WTC11 (cell line): ENCODE measurements around the gene SRP9. TPM values are rescaled to one million over a fixed set of nuclear protein-coding genes. Genes with fewer than 3 reads are reported as not detected.

Experiments used
- EMX1 ChIP-seq: fragments of 250-450 bp; sonication (Bioruptor Pico); IDR thresholded peaks from 2 replicates; pipeline ENCODE4 v1.8.0; 2021; ENCODE audit warnings: mild to moderate bottlenecking
- ETV6 ChIP-seq: sonication (generic); formaldehyde crosslinking; IDR thresholded peaks from 2 replicates; pipeline ENCODE4 v1.8.1; 2022; ENCODE audit warnings: mild to moderate bottlenecking, missing genetic modification reagents
- FOXP1 ChIP-seq: sonication (generic); formaldehyde crosslinking; IDR thresholded peaks from 2 replicates; pipeline ENCODE4 v1.8.0; 2022; ENCODE audit warnings: missing genetic modification reagents, mild to moderate bottlenecking, moderate library complexity, borderline replicate concordance
- MXD4 ChIP-seq: fragments of 250-450 bp; sonication (Bioruptor Pico); IDR thresholded peaks from 2 replicates; pipeline ENCODE4 v1.8.0; 2021; ENCODE audit warnings: mild to moderate bottlenecking, moderate library complexity, borderline replicate concordance
- MYBL2 ChIP-seq: sonication (generic); formaldehyde crosslinking; IDR thresholded peaks from 2 replicates; pipeline ENCODE4 v1.8.1; 2023; ENCODE audit warnings: mild to moderate bottlenecking, moderate library complexity, missing genetic modification reagents
- NFE2L1 ChIP-seq: sonication (generic); formaldehyde crosslinking; IDR thresholded peaks from 2 replicates; pipeline ENCODE4 v1.8.1; 2023; ENCODE audit warnings: missing genetic modification reagents
- NFYB ChIP-seq: sonication (generic); formaldehyde crosslinking; conservative IDR thresholded peaks from 2 replicates; pipeline ENCODE4 v1.8.0; 2022; ENCODE audit warnings: low read depth, missing genetic modification reagents
- SMAD3 ChIP-seq: sonication (generic); formaldehyde crosslinking; IDR thresholded peaks from 2 replicates; pipeline ENCODE4 v1.8.0; 2022; ENCODE audit warnings: missing genetic modification reagents, mild to moderate bottlenecking, borderline replicate concordance
- TEAD1 ChIP-seq: sonication (generic); formaldehyde crosslinking; IDR thresholded peaks from 2 replicates; pipeline ENCODE4 v1.8.0; 2022; ENCODE audit warnings: mild to moderate bottlenecking, missing genetic modification reagents
- TP53 ChIP-seq: sonication (generic); formaldehyde crosslinking; IDR thresholded peaks from 2 replicates; pipeline ENCODE4 v1.8.1; 2023; ENCODE audit warnings: mild to moderate bottlenecking, missing genetic modification reagents
- ZNF121 ChIP-seq: sonication (generic); formaldehyde crosslinking; IDR thresholded peaks from 2 replicates; pipeline ENCODE4 v1.8.0; 2023; ENCODE audit warnings: missing genetic modification reagents
- ZNF671 ChIP-seq: fragments of 250-450 bp; sonication (Bioruptor Pico); IDR thresholded peaks from 2 replicates; pipeline ENCODE4 v1.8.0; 2021; ENCODE audit warnings: mild to moderate bottlenecking
- total RNA-seq: library from RNA; stranded (reverse); gene quantifications from 3 replicates; pipeline ENCODE4 v1.2.3, GENCODE V29; 2021
- TF ChIP-seq, protein P1 (sequence below): sonication (generic); formaldehyde crosslinking; IDR thresholded peaks from 2 replicates; pipeline ENCODE4 v1.8.0; 2023; ENCODE audit warnings: missing genetic modification reagents, mild to moderate bottlenecking, borderline replicate concordance
- TF ChIP-seq, protein P2 (sequence below): sonication (generic); formaldehyde crosslinking; IDR thresholded peaks from 2 replicates; pipeline ENCODE4 v1.8.1; 2023; ENCODE audit warnings: mild to moderate bottlenecking, missing genetic modification reagents, moderate library complexity
- TF ChIP-seq, protein P3 (sequence below): sonication (generic); formaldehyde crosslinking; IDR thresholded peaks from 2 replicates; pipeline ENCODE4 v1.8.1; 2022; ENCODE audit warnings: mild to moderate bottlenecking, moderate library complexity, missing genetic modification reagents
- TF ChIP-seq, protein P4 (sequence below): fragments of 250-450 bp; sonication (Bioruptor Pico); IDR thresholded peaks from 2 replicates; pipeline ENCODE4 v2.1.2; 2022; ENCODE audit warnings: mild to moderate bottlenecking, moderate library complexity
- TF ChIP-seq, protein P5 (sequence below): sonication (generic); formaldehyde crosslinking; IDR thresholded peaks from 2 replicates; pipeline ENCODE4 v1.8.1; 2022; ENCODE audit warnings: low read depth, missing genetic modification reagents, borderline replicate concordance
- TF ChIP-seq, protein P6 (sequence below): sonication (generic); formaldehyde crosslinking; IDR thresholded peaks from 2 replicates; pipeline ENCODE4 v1.8.0; 2022; ENCODE audit warnings: mild to moderate bottlenecking, missing genetic modification reagents

The SRP9 gene
- total RNA-seq, 1 experiment from 2014 or later = 375 TPM

DNA sequence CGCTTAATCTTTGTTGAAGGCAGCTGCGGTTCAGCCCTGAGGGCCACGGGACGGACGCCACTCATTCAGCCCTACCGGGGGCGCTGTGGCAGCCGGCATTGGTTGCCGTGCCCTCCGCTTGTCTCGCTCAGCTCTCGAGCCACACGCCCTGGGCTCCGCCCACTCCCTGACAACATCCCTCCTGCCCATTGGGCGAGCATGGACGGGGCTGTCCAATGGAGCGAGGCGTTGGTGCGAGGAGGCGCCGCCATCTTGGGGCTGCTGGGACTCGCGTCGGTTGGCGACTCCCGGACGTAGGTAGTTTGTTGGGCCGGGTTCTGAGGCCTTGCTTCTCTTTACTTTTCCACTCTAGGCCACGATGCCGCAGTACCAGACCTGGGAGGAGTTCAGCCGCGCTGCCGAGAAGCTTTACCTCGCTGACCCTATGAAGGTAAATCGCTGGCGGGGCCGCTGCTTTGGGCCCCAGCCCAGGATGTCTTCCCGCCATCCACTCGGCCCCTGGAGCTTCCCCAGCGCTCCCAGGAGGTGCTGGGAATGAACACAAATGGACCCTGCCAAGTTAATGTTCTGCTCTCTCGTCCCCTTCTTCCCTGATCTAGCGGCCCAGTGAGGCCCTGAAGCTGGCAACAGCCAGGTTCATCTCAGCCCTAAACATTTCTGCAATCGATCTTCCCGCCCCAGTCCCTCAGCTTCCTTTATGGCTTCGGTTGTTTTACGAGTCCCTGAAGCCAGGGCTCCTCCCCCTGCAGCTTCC is at the start of gene SRP9 (continued):
- TF ChIP-seq SMAD3 (CRISPR knock-in tag) (no peak), ZNF121 (CRISPR knock-in tag) (no peak), TP53 (CRISPR knock-in tag) (no peak), TEAD1 (peak; percentile 73; the same call in 1 of the 2 replicates), ZNF671 (CRISPR knock-in tag) (no peak), FOXP1 (CRISPR knock-in tag) (peak; percentile 84; the same call in 1 of the 2 replicates), NFYB (peak; percentile 96), ETV6 (CRISPR knock-in tag) (peak; percentile 81), NFE2L1 (no peak), EMX1 (CRISPR knock-in tag) (no peak), MXD4 (no peak), MYBL2 (CRISPR knock-in tag) (peak; percentile 73; the same call in 1 of the 2 replicates)
- TF ChIP-seq, protein P1, sequence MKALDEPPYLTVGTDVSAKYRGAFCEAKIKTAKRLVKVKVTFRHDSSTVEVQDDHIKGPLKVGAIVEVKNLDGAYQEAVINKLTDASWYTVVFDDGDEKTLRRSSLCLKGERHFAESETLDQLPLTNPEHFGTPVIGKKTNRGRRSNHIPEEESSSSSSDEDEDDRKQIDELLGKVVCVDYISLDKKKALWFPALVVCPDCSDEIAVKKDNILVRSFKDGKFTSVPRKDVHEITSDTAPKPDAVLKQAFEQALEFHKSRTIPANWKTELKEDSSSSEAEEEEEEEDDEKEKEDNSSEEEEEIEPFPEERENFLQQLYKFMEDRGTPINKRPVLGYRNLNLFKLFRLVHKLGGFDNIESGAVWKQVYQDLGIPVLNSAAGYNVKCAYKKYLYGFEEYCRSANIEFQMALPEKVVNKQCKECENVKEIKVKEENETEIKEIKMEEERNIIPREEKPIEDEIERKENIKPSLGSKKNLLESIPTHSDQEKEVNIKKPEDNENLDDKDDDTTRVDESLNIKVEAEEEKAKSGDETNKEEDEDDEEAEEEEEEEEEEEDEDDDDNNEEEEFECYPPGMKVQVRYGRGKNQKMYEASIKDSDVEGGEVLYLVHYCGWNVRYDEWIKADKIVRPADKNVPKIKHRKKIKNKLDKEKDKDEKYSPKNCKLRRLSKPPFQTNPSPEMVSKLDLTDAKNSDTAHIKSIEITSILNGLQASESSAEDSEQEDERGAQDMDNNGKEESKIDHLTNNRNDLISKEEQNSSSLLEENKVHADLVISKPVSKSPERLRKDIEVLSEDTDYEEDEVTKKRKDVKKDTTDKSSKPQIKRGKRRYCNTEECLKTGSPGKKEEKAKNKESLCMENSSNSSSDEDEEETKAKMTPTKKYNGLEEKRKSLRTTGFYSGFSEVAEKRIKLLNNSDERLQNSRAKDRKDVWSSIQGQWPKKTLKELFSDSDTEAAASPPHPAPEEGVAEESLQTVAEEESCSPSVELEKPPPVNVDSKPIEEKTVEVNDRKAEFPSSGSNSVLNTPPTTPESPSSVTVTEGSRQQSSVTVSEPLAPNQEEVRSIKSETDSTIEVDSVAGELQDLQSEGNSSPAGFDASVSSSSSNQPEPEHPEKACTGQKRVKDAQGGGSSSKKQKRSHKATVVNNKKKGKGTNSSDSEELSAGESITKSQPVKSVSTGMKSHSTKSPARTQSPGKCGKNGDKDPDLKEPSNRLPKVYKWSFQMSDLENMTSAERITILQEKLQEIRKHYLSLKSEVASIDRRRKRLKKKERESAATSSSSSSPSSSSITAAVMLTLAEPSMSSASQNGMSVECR = peak; percentile 46; the same call in 1 of the 2 replicates
- TF ChIP-seq, protein P2, sequence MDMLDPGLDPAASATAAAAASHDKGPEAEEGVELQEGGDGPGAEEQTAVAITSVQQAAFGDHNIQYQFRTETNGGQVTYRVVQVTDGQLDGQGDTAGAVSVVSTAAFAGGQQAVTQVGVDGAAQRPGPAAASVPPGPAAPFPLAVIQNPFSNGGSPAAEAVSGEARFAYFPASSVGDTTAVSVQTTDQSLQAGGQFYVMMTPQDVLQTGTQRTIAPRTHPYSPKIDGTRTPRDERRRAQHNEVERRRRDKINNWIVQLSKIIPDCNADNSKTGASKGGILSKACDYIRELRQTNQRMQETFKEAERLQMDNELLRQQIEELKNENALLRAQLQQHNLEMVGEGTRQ (CRISPR knock-in tag) = no peak
- TF ChIP-seq, protein P3, sequence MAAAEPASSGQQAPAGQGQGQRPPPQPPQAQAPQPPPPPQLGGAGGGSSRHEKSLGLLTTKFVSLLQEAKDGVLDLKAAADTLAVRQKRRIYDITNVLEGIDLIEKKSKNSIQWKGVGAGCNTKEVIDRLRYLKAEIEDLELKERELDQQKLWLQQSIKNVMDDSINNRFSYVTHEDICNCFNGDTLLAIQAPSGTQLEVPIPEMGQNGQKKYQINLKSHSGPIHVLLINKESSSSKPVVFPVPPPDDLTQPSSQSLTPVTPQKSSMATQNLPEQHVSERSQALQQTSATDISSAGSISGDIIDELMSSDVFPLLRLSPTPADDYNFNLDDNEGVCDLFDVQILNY (CRISPR knock-in tag) = peak; percentile 60; the same call in 1 of the 2 replicates
- TF ChIP-seq, protein P4, sequence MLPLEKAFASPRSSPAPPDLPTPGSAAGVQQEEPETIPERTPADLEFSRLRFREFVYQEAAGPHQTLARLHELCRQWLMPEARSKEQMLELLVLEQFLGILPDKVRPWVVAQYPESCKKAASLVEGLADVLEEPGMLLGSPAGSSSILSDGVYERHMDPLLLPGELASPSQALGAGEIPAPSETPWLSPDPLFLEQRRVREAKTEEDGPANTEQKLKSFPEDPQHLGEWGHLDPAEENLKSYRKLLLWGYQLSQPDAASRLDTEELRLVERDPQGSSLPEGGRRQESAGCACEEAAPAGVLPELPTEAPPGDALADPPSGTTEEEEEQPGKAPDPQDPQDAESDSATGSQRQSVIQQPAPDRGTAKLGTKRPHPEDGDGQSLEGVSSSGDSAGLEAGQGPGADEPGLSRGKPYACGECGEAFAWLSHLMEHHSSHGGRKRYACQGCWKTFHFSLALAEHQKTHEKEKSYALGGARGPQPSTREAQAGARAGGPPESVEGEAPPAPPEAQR (CRISPR knock-in tag) = no peak
- TF ChIP-seq, protein P5, sequence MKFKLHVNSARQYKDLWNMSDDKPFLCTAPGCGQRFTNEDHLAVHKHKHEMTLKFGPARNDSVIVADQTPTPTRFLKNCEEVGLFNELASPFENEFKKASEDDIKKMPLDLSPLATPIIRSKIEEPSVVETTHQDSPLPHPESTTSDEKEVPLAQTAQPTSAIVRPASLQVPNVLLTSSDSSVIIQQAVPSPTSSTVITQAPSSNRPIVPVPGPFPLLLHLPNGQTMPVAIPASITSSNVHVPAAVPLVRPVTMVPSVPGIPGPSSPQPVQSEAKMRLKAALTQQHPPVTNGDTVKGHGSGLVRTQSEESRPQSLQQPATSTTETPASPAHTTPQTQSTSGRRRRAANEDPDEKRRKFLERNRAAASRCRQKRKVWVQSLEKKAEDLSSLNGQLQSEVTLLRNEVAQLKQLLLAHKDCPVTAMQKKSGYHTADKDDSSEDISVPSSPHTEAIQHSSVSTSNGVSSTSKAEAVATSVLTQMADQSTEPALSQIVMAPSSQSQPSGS = no peak
- TF ChIP-seq, protein P6, sequence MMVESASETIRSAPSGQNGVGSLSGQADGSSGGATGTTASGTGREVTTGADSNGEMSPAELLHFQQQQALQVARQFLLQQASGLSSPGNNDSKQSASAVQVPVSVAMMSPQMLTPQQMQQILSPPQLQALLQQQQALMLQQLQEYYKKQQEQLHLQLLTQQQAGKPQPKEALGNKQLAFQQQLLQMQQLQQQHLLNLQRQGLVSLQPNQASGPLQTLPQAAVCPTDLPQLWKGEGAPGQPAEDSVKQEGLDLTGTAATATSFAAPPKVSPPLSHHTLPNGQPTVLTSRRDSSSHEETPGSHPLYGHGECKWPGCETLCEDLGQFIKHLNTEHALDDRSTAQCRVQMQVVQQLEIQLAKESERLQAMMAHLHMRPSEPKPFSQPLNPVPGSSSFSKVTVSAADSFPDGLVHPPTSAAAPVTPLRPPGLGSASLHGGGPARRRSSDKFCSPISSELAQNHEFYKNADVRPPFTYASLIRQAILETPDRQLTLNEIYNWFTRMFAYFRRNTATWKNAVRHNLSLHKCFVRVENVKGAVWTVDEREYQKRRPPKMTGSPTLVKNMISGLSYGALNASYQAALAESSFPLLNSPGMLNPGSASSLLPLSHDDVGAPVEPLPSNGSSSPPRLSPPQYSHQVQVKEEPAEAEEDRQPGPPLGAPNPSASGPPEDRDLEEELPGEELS (CRISPR knock-in tag) = no peak
